ENCODE measurements around the gene RGSL1. TPM values are rescaled to one million over a fixed set of nuclear protein-coding genes. Genes with fewer than 3 reads are reported as not detected.
"Not testable (repeated sequence)": the region's sequence is repeated elsewhere in the genome, so short reads cannot be mapped to it uniquely, and the experiment has no call there.

The RGSL1 gene
- total and polyA plus RNA-seq, 2 donors (not counting 1 experiment from before 2014, with no cell fraction given), result not detected

- H3K27me3 ChIP-seq (ENCODE audit: control insufficient read depth, insufficient read depth, low read length), result no peaks in the 10 kb centered on the region
- DNase-seq (ENCODE audit: low read depth in 2 of 2), result no peak
- no peaks in the 10 kb centered on the region for H4K20me1 ChIP-seq (ENCODE audit: control insufficient read depth, extremely low read depth, insufficient read depth, low read length)
- H3K9ac ChIP-seq (ENCODE audit: insufficient read depth, low read length), result no peak overlapping the region
- no peak overlapping the region for H2AFZ ChIP-seq (ENCODE audit: low read length)
- TF ChIP-seq CTCF (conservative IDR thresholded peaks at IDR 0.05 in 1 of 2, IDR thresholded peaks at IDR 0.05 in 1 of 2; ENCODE audit: low read depth in 1 of 2, low read length in 2 of 2), result no peak
- no peak for TF ChIP-seq EZH2 (IDR thresholded peaks at IDR 0.05; ENCODE audit: low read length, missing control alignments)
- no peaks in the 10 kb centered on the region for H3K9me3 ChIP-seq (ENCODE audit: control insufficient read depth, insufficient read depth, low read depth, low read length)
- no peaks in the 10 kb centered on the region for H3K79me2 ChIP-seq (ENCODE audit: control insufficient read depth, insufficient read depth, low read length)
- H3K27ac ChIP-seq (ENCODE audit: insufficient read depth, low read length), result no peak overlapping the region
- H3K4me3 ChIP-seq (replicated peaks in 1 of 4; ENCODE audit: control extremely low read depth in 1 of 4, insufficient read depth in 1 of 4, low read depth in 3 of 4, low read length in 4 of 4), result no peak overlapping the region
- H3K4me1 ChIP-seq (ENCODE audit: control insufficient read depth, extremely low read depth, insufficient read depth, low read length), result no peaks in the 10 kb centered on the region
- no peak overlapping the region for H3K4me2 ChIP-seq (ENCODE audit: extremely low read depth, insufficient read depth, low read length)
- H3K36me3 ChIP-seq (ENCODE audit: control insufficient read depth, insufficient read depth, low read length), result no peaks in the 10 kb centered on the region
These were observed 77.7 kb downstream of the RGSL1 start for GRCh38 chr1:182527680-182528079.

- not testable (repeated sequence) for H3K9me3 ChIP-seq (ENCODE audit: control insufficient read depth, insufficient read depth, low read depth, low read length); H3K4me2 ChIP-seq (ENCODE audit: extremely low read depth, insufficient read depth, low read length); H3K79me2 ChIP-seq (ENCODE audit: control insufficient read depth, insufficient read depth, low read length); H3K27me3 ChIP-seq (ENCODE audit: control insufficient read depth, insufficient read depth, low read length); H4K20me1 ChIP-seq (ENCODE audit: control insufficient read depth, extremely low read depth, insufficient read depth, low read length); DNase-seq (ENCODE audit: low read depth in 2 of 2); H3K36me3 ChIP-seq (ENCODE audit: control insufficient read depth, insufficient read depth, low read length); H3K27ac ChIP-seq (ENCODE audit: insufficient read depth, low read length); H3K9ac ChIP-seq (ENCODE audit: insufficient read depth, low read length); H3K4me1 ChIP-seq (ENCODE audit: control insufficient read depth, extremely low read depth, insufficient read depth, low read length); H2AFZ ChIP-seq (ENCODE audit: low read length); H3K4me3 ChIP-seq (replicated peaks in 1 of 4; ENCODE audit: control extremely low read depth in 1 of 4, insufficient read depth in 1 of 4, low read depth in 3 of 4, low read length in 4 of 4)
These were observed 78.3 kb downstream of the RGSL1 start for GRCh38 chr1:182528206-182528605.

GRCh38 chr1:182533896-182534295, 84.0 kb downstream of the RGSL1 start:
- Histone ChIP-seq H3K27me3 (ENCODE audit: control insufficient read depth, insufficient read depth, low read length) (no peaks in the 10 kb centered on the region), H3K9ac (ENCODE audit: insufficient read depth, low read length) (no peak overlapping the region), H2AFZ (ENCODE audit: low read length) (no peak overlapping the region), H3K4me3 (replicated peaks in 1 of 4; ENCODE audit: control extremely low read depth in 1 of 4, insufficient read depth in 1 of 4, low read depth in 3 of 4, low read length in 4 of 4) (no peak overlapping the region), H3K79me2 (ENCODE audit: control insufficient read depth, insufficient read depth, low read length) (no peaks in the 10 kb centered on the region), H3K27ac (ENCODE audit: insufficient read depth, low read length) (no peak overlapping the region), H3K36me3 (ENCODE audit: control insufficient read depth, insufficient read depth, low read length) (no peaks in the 10 kb centered on the region), H3K9me3 (ENCODE audit: control insufficient read depth, insufficient read depth, low read depth, low read length) (no peaks in the 10 kb centered on the region), H3K4me1 (ENCODE audit: control insufficient read depth, extremely low read depth, insufficient read depth, low read length) (no peaks in the 10 kb centered on the region), H4K20me1 (ENCODE audit: control insufficient read depth, extremely low read depth, insufficient read depth, low read length) (no peaks in the 10 kb centered on the region), H3K4me2 (ENCODE audit: extremely low read depth, insufficient read depth, low read length) (no peak overlapping the region)
- TF ChIP-seq CTCF (conservative IDR thresholded peaks at IDR 0.05 in 1 of 2, IDR thresholded peaks at IDR 0.05 in 1 of 2; ENCODE audit: low read depth in 1 of 2, low read length in 2 of 2), result no peak
- TF ChIP-seq EZH2 (IDR thresholded peaks at IDR 0.05; ENCODE audit: low read length, missing control alignments), result no peak
- no peak for DNase-seq (ENCODE audit: low read depth in 2 of 2)

All from fibroblast of lung (primary cell).